SKM-1 (cell line): ENCODE data around the gene ZNF174.

Experiments used
- DNase-seq: peaks from one replicate; lab custom pipeline; 2025; ENCODE audit not compliant: unreplicated experiment; lab: John Stamatoyannopoulos, UW

ZNF174 gene

GRCh38 chr16:3400779-3401688 is at the start of gene ZNF174, which contains the start of gene ZSCAN32:
TSS of gene ZNF174 (plus strand) at chr16:3401215. CDS start at chr16:3402005, 790 bp downstream.
TSS of gene ZSCAN32 (minus strand) at chr16:3401004. CDS start at chr16:3397557, 3,447 bp downstream.
- DNase-seq: peak; percentile 99

GRCh38 chr16:3355589-3355988 is 45.4 kb upstream of the ZNF174 start, which contains the start of gene OR2C1:
TSS of gene OR2C1 (plus strand) at chr16:3355889. CDS start at chr16:3355941, 52 bp downstream.
- no peak for DNase-seq

- DNase-seq: no peak
These were observed 44.9 kb upstream of the ZNF174 start for GRCh38 chr16:3356118-3356517.

GRCh38 chr16:3358871-3359270 is 42.1 kb upstream of the ZNF174 start:
- DNase-seq: no peak

GRCh38 chr16:3362931-3363330 is 38.1 kb upstream of the ZNF174 start:
- DNase-seq: no peak

GRCh38 chr16:3363793-3364192 is 37.2 kb upstream of the ZNF174 start:
- DNase-seq: no peak

GRCh38 chr16:3364774-3365427 is 36.1 kb upstream of the ZNF174 start:
- peak; percentile 54 for DNase-seq

GRCh38 chr16:3369073-3369472 is 31.9 kb upstream of the ZNF174 start:
- no peak for DNase-seq

GRCh38 chr16:3375680-3376079 is 25.3 kb upstream of the ZNF174 start:
- no peak for DNase-seq

GRCh38 chr16:3377917-3378316 is 23.1 kb upstream of the ZNF174 start:
- no peak for DNase-seq

- no peak for DNase-seq
These were observed 18.0 kb upstream of the ZNF174 start for GRCh38 chr16:3383045-3383448.

- DNase-seq: no peak
These were observed 12.7 kb upstream of the ZNF174 start for GRCh38 chr16:3388325-3388724.

GRCh38 chr16:3389663-3390338 is 11.2 kb upstream of the ZNF174 start:
- no peak for DNase-seq

GRCh38 chr16:3400446-3400778 is 603 bp upstream of the ZNF174 start:
- no peak for DNase-seq

- DNase-seq: no peak
These were observed 843 bp downstream of the ZNF174 start for GRCh38 chr16:3401719-3402397.

- DNase-seq: no peak
These were observed 7.7 kb downstream of the ZNF174 start for GRCh38 chr16:3408561-3409197.

- DNase-seq: no peak
These were observed 12.8 kb downstream of the ZNF174 start for GRCh38 chr16:3413730-3414379.

GRCh38 chr16:3431779-3432219 is 30.8 kb downstream of the ZNF174 start:
- DNase-seq: no peak

- no peak for DNase-seq
These were observed 33.4 kb downstream of the ZNF174 start for GRCh38 chr16:3434373-3434772.

GRCh38 chr16:3439637-3440036 is 38.6 kb downstream of the ZNF174 start:
- DNase-seq: no peak
